Measurements from ENCODE around the gene PLSCR3.

DNA sequence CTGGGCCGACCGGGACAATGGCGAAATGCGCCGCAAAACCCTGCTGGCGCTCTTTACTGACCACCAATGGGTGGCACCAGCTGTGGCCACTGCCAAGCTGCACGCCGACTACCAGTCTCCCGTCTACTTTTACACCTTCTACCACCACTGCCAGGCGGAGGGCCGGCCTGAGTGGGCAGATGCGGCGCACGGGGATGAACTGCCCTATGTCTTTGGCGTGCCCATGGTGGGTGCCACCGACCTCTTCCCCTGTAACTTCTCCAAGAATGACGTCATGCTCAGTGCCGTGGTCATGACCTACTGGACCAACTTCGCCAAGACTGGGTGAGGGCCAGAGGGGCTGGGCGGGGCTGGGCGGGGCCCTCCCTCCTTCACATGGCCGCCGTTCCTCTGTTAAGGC lies 21.5 kb upstream of the PLSCR3 start:
- TF ChIP-seq, protein P1, sequence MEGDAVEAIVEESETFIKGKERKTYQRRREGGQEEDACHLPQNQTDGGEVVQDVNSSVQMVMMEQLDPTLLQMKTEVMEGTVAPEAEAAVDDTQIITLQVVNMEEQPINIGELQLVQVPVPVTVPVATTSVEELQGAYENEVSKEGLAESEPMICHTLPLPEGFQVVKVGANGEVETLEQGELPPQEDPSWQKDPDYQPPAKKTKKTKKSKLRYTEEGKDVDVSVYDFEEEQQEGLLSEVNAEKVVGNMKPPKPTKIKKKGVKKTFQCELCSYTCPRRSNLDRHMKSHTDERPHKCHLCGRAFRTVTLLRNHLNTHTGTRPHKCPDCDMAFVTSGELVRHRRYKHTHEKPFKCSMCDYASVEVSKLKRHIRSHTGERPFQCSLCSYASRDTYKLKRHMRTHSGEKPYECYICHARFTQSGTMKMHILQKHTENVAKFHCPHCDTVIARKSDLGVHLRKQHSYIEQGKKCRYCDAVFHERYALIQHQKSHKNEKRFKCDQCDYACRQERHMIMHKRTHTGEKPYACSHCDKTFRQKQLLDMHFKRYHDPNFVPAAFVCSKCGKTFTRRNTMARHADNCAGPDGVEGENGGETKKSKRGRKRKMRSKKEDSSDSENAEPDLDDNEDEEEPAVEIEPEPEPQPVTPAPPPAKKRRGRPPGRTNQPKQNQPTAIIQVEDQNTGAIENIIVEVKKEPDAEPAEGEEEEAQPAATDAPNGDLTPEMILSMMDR (IDR thresholded peaks at IDR 0.05) = no peak
- TF ChIP-seq POLR2A (IDR thresholded peaks at IDR 0.05) = no peak

Data from uterus (tissue), 2 donors.